SJSA1 (cell line): Measurements from ENCODE around the gene ZNF362. TPM values are rescaled to one million over a fixed set of nuclear protein-coding genes. Genes with fewer than 3 reads are reported as not detected.
A peak's percentile ranks its signal among the peaks of the same experiment; 100 is the strongest.
"Not testable (repeated sequence)": the region's sequence is repeated elsewhere in the genome, so short reads cannot be mapped to it uniquely, and the experiment has no call there.

ENCODE experiments used
- DNase-seq, 2 experiments: peaks; one replicate each; pipeline ENCODE4 v3.0.0-alpha.2; 2015 to 2020; ENCODE audit warnings: low spot score in 2 of 2, low read depth in 1 of 2
- H3K27ac ChIP-seq: fragments of 250-450 bp; sonication (Bioruptor Pico); 2 replicates; pipeline ENCODE4 v1.5.1; 2020; ENCODE audit warnings: mild to moderate bottlenecking, moderate library complexity
- H3K27me3 ChIP-seq: fragments of 250-450 bp; sonication (Bioruptor Pico); replicated peaks from 2 replicates; pipeline ENCODE4 v1.5.1; 2020; ENCODE audit warnings: mild to moderate bottlenecking, moderate library complexity
- H3K36me3 ChIP-seq: fragments of 250-450 bp; sonication (Bioruptor Pico); 2 replicates; pipeline ENCODE4 v1.5.1; 2020; ENCODE audit warnings: mild to moderate bottlenecking
- H3K4me1 ChIP-seq: fragments of 250-450 bp; sonication (Bioruptor Pico); replicated peaks from 2 replicates; pipeline ENCODE4 v1.6.1; 2021; ENCODE audit warnings: mild to moderate bottlenecking
- H3K4me3 ChIP-seq: fragments of 250-450 bp; sonication (Bioruptor Pico); 2 replicates; pipeline ENCODE4 v1.5.1; 2020; ENCODE audit warnings: mild to moderate bottlenecking
- H3K9me3 ChIP-seq: fragments of 250-450 bp; sonication (Bioruptor Pico); replicated peaks from 2 replicates; pipeline ENCODE4 v1.5.1; 2020; ENCODE audit warnings: mild to moderate bottlenecking
- total RNA-seq: library from RNA; depleted of rRNA; stranded (reverse); fragments of >200 nt; shearing (Covaris generic); gene quantifications from 2 replicates; pipeline ENCODE4 v1.2.3, GENCODE V29; 2014

Gene ZNF362
- total RNA-seq, 1 experiment from 2014 or later: 21.4 TPM

GRCh38 chr1:33235521-33235920 lies 20.8 kb upstream of the ZNF362 start:
- no peaks in the 10 kb centered on the region for H3K36me3 ChIP-seq
- H3K27me3 ChIP-seq: no peaks in the 10 kb centered on the region
- no peak overlapping the region for H3K27ac ChIP-seq
- no peaks in the 10 kb centered on the region for H3K9me3 ChIP-seq
- H3K4me3 ChIP-seq: no peak overlapping the region
- H3K4me1 ChIP-seq: no peaks in the 10 kb centered on the region
- no peak for DNase-seq

DNA sequence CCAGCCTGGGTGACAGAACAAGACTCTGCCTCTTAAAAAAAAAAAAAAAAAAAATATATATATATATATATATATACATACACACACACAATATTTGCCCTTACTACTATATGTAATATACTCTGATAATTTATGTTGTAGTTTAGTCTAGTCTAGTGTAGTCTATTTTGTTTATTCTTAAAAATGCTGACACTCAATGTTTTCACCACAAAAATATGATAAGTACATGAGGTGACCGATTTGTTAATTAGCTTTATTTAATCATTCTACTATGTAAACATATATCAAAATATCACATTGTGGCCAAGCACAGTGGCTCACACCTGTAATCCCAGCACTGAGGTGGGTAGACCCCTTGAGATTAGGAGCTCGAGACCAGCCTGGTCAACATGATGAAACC lies 19.8 kb upstream of the ZNF362 start:
- no peaks in the 10 kb centered on the region for H3K4me1 ChIP-seq
- H3K4me3 ChIP-seq: no peak overlapping the region
- DNase-seq: no peak
- no peaks in the 10 kb centered on the region for H3K27me3 ChIP-seq
- no peaks in the 10 kb centered on the region for H3K9me3 ChIP-seq
- H3K27ac ChIP-seq: no peak overlapping the region
- H3K36me3 ChIP-seq: no peaks in the 10 kb centered on the region

DNA sequence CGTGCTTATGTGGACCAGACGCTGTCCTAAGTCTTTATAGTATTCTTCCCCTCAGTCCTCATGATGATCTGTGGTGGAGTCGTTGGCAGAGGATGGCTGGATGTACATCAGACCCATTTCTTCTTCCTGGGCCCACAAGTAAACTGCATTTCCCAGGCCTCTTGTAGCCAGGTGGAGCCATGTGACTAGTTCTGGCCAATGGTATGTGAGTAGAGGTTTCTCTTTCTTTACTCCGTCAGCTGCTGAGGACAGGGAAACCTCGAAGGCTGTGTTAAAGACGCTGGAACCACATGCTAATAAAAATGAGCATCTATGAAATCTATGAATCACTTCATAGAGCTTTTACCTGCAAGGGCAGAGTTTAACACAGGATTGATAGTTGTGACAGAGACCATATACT lies 18.7 kb upstream of the ZNF362 start:
- H3K4me3 ChIP-seq: no peak overlapping the region

DNA sequence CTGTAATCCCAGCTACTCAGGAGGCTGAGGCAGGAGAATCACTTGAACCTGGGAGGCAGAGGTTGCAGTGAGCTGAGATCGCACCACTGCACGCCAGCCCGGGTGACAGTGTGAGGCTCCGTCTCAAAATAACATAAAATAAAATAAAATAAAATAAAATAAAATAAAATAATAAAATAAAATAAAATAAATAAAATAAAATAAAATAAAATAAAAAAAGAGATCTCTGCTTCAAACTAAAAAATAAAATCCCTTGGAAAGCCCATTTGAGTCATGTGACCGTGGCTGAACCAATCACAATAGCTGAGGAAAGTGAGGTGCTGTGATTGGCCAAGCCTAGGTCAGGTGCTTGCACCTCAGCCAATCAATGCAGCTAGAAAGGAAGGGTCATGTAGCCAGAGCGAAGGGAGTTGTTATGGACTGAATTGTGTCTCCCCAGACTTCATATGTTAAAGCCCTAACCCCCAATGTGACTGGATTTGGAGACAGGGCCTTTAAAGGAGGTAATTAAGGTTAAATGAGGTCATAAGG lies 18.0 kb upstream of the ZNF362 start:
- H3K27ac ChIP-seq, H3K27me3 ChIP-seq, H3K9me3 ChIP-seq, H3K4me1 ChIP-seq, H3K36me3 ChIP-seq, DNase-seq, H3K4me3 ChIP-seq: not testable (repeated sequence)

More for the DNA sequence above, 18.7 kb upstream of the ZNF362 start:
- no peaks in the 10 kb centered on the region for H3K4me1 ChIP-seq
- no peaks in the 10 kb centered on the region for H3K9me3 ChIP-seq
- no peak for DNase-seq
- no peak overlapping the region for H3K27ac ChIP-seq
- no peaks in the 10 kb centered on the region for H3K36me3 ChIP-seq
- H3K27me3 ChIP-seq: no peaks in the 10 kb centered on the region

DNA sequence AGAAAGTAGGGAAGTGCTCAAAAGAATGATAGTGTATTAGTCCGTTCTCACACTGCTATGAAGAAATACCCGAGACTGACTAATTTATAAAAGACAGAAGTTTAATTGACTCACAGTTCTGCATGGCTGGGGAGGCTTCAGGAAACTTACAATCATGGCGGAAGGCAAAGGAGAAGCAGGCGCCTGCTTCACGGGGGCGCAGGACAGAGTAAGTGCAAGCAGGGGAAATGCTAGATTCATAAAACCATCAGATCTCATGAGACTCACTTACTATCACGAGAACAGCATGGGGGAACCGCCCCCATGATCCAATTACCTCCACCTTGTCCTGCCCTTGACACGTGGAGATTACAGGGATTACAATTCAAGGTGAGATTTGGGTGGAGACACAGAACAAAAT lies 16.9 kb upstream of the ZNF362 start:
- H3K4me3 ChIP-seq, H3K4me1 ChIP-seq, H3K9me3 ChIP-seq, H3K36me3 ChIP-seq, H3K27me3 ChIP-seq, DNase-seq, H3K27ac ChIP-seq: not testable (repeated sequence)

DNA sequence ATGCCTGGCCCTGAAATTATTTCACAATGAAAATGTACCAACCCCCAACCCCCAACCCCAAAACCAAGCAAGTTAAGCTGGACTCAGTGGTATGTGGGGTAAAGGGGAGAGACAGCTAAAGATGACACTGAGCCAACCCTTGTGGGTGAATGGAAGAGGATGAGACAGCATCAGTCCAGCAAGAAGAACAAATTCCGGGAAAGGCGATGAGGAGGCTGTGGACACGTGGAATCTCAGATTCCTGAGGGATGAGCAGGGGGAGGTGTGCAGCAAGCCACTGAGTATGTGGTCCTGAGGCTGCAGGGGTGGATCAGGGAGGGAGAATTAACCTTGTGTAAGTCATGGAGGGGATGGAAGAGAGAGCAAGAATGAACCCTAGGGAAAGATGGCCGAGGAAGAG lies 14.4 kb upstream of the ZNF362 start:
- DNase-seq: no peak
- H3K4me3 ChIP-seq: no peak overlapping the region
- H3K27me3 ChIP-seq: no peaks in the 10 kb centered on the region
- no peak overlapping the region for H3K27ac ChIP-seq
- H3K36me3 ChIP-seq: no peaks in the 10 kb centered on the region
- peaks cover 13% of the 10 kb centered on the region for H3K4me1 ChIP-seq
- no peaks in the 10 kb centered on the region for H3K9me3 ChIP-seq

GRCh38 chr1:33242652-33243051 lies 13.6 kb upstream of the ZNF362 start:
- no peak for DNase-seq
- Histone ChIP-seq H3K9me3 (no peaks in the 10 kb centered on the region), H3K36me3 (no peaks in the 10 kb centered on the region), H3K4me1 (peaks cover 13% of the 10 kb centered on the region), H3K4me3 (no peak overlapping the region), H3K27ac (no peak overlapping the region), H3K27me3 (no peaks in the 10 kb centered on the region)

- no peaks in the 10 kb centered on the region for H3K27me3 ChIP-seq
- H3K9me3 ChIP-seq: no peaks in the 10 kb centered on the region
- peaks cover 13% of the 10 kb centered on the region for H3K4me1 ChIP-seq
- no peaks in the 10 kb centered on the region for H3K36me3 ChIP-seq
- no peak overlapping the region for H3K4me3 ChIP-seq
- DNase-seq: peak; percentile 75 to 90
- peak overlapping the region; percentile 62 for H3K27ac ChIP-seq
Observed at GRCh38 chr1:33244143-33244808, 12.0 kb upstream of the ZNF362 start.

DNA sequence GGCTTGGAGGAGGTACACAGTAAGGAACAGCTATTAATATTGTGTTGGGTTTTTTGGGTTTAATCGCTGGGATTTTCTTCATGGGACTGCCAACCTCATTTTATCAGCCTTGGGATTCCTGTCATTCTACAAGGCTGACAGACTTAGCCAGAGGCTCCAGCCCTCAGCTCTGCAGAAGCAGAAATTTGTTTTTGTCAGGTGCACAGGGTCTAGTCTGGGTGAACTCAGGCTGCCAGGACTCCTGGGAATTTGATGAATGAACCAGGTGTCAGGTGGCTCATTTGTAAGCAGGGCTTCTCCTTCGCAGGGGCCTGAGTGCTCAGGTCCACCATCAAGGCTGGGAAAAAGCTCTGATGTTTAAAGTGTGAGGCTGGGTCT lies 11.5 kb upstream of the ZNF362 start:
- Histone ChIP-seq H3K4me3 (no peak overlapping the region), H3K27ac (peak overlapping the region; percentile 62), H3K27me3 (no peaks in the 10 kb centered on the region), H3K4me1 (peaks cover 13% of the 10 kb centered on the region), H3K36me3 (no peaks in the 10 kb centered on the region), H3K9me3 (no peaks in the 10 kb centered on the region)
- no peak for DNase-seq

- no peak for DNase-seq
- no peaks in the 10 kb centered on the region for H3K36me3 ChIP-seq
- no peaks in the 10 kb centered on the region for H3K27me3 ChIP-seq
- H3K9me3 ChIP-seq: no peaks in the 10 kb centered on the region; the same call in 1 of the 2 replicates
- no peak overlapping the region for H3K4me3 ChIP-seq
- H3K4me1 ChIP-seq: peaks cover 13% of the 10 kb centered on the region
- no peak overlapping the region for H3K27ac ChIP-seq
Observed at GRCh38 chr1:33246171-33246570, 10.1 kb upstream of the ZNF362 start.

GRCh38 chr1:33247545-33247944 lies 8.7 kb upstream of the ZNF362 start:
- H3K9me3 ChIP-seq: no peaks in the 10 kb centered on the region; the same call in 1 of the 2 replicates
- H3K27ac ChIP-seq: no peak overlapping the region
- no peak for DNase-seq
- H3K27me3 ChIP-seq: no peaks in the 10 kb centered on the region
- H3K4me3 ChIP-seq: no peak overlapping the region
- H3K4me1 ChIP-seq: peaks cover 13% of the 10 kb centered on the region
- H3K36me3 ChIP-seq: no peaks in the 10 kb centered on the region

- no peak overlapping the region for H3K27ac ChIP-seq
- H3K27me3 ChIP-seq: no peaks in the 10 kb centered on the region
- no peaks in the 10 kb centered on the region for H3K36me3 ChIP-seq
- H3K4me3 ChIP-seq: no peak overlapping the region
- H3K9me3 ChIP-seq: no peaks in the 10 kb centered on the region; the same call in 1 of the 2 replicates
- DNase-seq: no peak
- peaks cover 13% of the 10 kb centered on the region for H3K4me1 ChIP-seq
Observed at GRCh38 chr1:33248244-33248643, 8.0 kb upstream of the ZNF362 start.

- DNase-seq: no peak
- H3K9me3 ChIP-seq: no peaks in the 10 kb centered on the region; the same call in 1 of the 2 replicates
- H3K4me3 ChIP-seq: no peak overlapping the region
- H3K4me1 ChIP-seq: peaks cover 4% of the 10 kb centered on the region
- H3K36me3 ChIP-seq: no peaks in the 10 kb centered on the region
- H3K27me3 ChIP-seq: no peaks in the 10 kb centered on the region
- H3K27ac ChIP-seq: no peak overlapping the region
Observed at GRCh38 chr1:33249422-33249821, 6.9 kb upstream of the ZNF362 start.

GRCh38 chr1:33250217-33250616 lies 6.1 kb upstream of the ZNF362 start:
- Histone ChIP-seq H3K4me1 (peaks cover 4% of the 10 kb centered on the region), H3K27me3 (no peaks in the 10 kb centered on the region), H3K4me3 (no peak overlapping the region), H3K9me3 (no peaks in the 10 kb centered on the region; the same call in 1 of the 2 replicates), H3K27ac (no peak overlapping the region), H3K36me3 (no peaks in the 10 kb centered on the region)
- no peak for DNase-seq

DNA sequence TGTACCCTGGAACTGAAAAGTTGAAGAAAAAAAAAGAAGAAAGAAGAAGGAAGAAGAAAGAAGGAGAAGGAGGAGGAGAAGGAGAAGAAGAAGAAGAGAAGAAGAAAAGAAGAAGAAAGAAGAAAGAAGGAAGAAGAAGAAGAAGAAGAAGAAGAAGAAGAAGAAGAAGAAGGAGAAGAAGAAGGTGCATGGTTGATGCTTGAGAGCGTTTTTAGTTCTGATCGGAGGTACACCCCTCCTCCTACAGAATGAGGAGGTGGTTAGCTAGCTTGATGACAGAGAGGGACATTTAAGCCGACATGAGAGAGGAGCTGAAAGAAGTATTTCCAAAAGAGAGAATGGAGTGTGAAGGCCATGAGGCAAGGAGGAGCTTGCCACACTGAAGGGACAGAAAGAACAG lies 5.6 kb upstream of the ZNF362 start:
- DNase-seq: no peak
- no peaks in the 10 kb centered on the region for H3K36me3 ChIP-seq
- no peaks in the 10 kb centered on the region; the same call in 1 of the 2 replicates for H3K9me3 ChIP-seq
- H3K27me3 ChIP-seq: no peaks in the 10 kb centered on the region
- H3K4me1 ChIP-seq: peaks cover 10% of the 10 kb centered on the region
- no peak overlapping the region for H3K27ac ChIP-seq
- no peak overlapping the region for H3K4me3 ChIP-seq
